ENCODE data around the gene KIR3DL1. TPM values are rescaled to one million over a fixed set of nuclear protein-coding genes. Genes with fewer than 3 reads are reported as not detected.
"Not testable (repeated sequence)": the region's sequence is repeated elsewhere in the genome, so short reads cannot be mapped to it uniquely, and the experiment has no call there.

KIR3DL1 gene
- total and polyA plus RNA-seq, 2 donors (not counting 1 experiment from before 2014, with no cell fraction given): not detected

DNA sequence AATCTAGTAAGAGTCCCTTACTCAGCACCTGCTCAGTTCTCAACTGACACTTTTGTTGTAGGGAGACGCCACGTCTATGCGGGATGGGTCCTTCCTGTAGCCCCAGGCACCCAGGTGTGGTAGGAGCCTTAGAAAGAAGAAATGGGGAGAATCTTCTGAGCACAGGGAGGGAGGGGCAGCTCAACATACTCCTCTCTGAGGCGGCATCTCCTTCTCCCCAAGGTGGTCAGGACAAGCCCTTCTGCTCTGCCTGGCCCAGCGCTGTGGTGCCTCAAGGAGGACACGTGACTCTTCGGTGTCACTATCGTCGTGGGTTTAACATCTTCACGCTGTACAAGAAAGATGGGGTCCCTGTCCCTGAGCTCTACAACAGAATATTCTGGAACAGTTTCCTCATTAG lies 11.7 kb upstream of the KIR3DL1 start:
- TF ChIP-seq EZH2 (IDR thresholded peaks at IDR 0.05; ENCODE audit: low read length, missing control alignments): no peak
- TF ChIP-seq, protein P1, sequence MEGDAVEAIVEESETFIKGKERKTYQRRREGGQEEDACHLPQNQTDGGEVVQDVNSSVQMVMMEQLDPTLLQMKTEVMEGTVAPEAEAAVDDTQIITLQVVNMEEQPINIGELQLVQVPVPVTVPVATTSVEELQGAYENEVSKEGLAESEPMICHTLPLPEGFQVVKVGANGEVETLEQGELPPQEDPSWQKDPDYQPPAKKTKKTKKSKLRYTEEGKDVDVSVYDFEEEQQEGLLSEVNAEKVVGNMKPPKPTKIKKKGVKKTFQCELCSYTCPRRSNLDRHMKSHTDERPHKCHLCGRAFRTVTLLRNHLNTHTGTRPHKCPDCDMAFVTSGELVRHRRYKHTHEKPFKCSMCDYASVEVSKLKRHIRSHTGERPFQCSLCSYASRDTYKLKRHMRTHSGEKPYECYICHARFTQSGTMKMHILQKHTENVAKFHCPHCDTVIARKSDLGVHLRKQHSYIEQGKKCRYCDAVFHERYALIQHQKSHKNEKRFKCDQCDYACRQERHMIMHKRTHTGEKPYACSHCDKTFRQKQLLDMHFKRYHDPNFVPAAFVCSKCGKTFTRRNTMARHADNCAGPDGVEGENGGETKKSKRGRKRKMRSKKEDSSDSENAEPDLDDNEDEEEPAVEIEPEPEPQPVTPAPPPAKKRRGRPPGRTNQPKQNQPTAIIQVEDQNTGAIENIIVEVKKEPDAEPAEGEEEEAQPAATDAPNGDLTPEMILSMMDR (conservative IDR thresholded peaks at IDR 0.05 in 1 of 2, IDR thresholded peaks at IDR 0.05 in 1 of 2; ENCODE audit: low read depth in 1 of 2, low read length in 2 of 2): no peak

DNA sequence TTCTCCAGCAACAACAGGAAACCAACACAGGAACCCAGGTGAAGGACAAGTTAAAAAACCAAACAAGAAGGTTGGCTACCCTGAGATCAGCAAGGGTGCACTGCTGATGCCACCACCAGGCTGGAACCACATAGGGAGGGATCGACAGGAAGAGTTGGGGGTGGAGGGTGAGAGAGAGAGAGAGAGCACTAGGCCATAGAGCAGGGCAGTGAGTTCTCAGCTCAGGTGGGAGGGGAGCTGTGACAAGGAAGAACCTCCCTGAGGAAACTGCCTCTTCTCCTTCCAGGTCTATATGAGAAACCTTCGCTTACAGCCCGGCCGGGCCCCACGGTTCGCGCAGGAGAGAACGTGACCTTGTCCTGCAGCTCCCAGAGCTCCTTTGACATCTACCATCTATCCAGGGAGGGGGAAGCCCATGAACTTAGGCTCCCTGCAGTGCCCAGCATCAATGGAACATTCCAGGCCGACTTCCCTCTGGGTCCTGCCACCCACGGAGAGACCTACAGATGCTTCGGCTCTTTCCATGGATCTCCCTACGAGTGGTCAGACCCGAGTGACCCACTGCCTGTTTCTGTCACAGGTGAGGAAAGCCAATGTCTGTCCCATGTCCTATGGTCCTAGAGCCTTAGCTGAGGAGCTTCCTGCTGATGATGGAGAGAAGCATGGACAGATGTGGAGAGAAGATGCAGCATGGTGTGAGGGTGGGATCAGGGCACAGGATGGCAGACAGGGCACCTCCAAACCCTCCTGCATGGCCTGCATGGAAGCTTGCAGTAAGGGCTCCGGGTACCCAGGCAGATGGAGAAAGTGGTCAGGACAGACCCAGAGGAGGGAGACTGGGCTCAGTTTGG lies 10.4 kb upstream of the KIR3DL1 start:
- Histone ChIP-seq H3K9ac (ENCODE audit: insufficient read depth, low read length) (no peak overlapping the region), H4K20me1 (ENCODE audit: control insufficient read depth, extremely low read depth, insufficient read depth, low read length) (no peaks in the 10 kb centered on the region), H3K36me3 (ENCODE audit: control insufficient read depth, insufficient read depth, low read length) (no peaks in the 10 kb centered on the region)

More for the DNA sequence above, 11.7 kb upstream of the KIR3DL1 start:
- Histone ChIP-seq H2AFZ (ENCODE audit: low read length) (no peak overlapping the region), H3K27me3 (ENCODE audit: control insufficient read depth, insufficient read depth, low read length) (no peaks in the 10 kb centered on the region), H3K4me1 (ENCODE audit: control insufficient read depth, extremely low read depth, insufficient read depth, low read length) (no peaks in the 10 kb centered on the region), H3K36me3 (ENCODE audit: control insufficient read depth, insufficient read depth, low read length) (no peaks in the 10 kb centered on the region), H3K4me3 (replicated peaks in 1 of 4; ENCODE audit: control extremely low read depth in 1 of 4, insufficient read depth in 1 of 4, low read depth in 3 of 4, low read length in 4 of 4) (no peak overlapping the region), H3K27ac (ENCODE audit: insufficient read depth, low read length) (no peak overlapping the region), H3K9ac (ENCODE audit: insufficient read depth, low read length) (no peak overlapping the region), H4K20me1 (ENCODE audit: control insufficient read depth, extremely low read depth, insufficient read depth, low read length) (no peaks in the 10 kb centered on the region), H3K79me2 (ENCODE audit: control insufficient read depth, insufficient read depth, low read length) (no peaks in the 10 kb centered on the region), H3K9me3 (ENCODE audit: control insufficient read depth, insufficient read depth, low read depth, low read length) (no peaks in the 10 kb centered on the region), H3K4me2 (ENCODE audit: extremely low read depth, insufficient read depth, low read length) (no peak overlapping the region)
- DNase-seq (ENCODE audit: low read depth in 2 of 2): no peak

GRCh38 chr19:54806516-54806838 lies 9.8 kb upstream of the KIR3DL1 start:
- H4K20me1 ChIP-seq (ENCODE audit: control insufficient read depth, extremely low read depth, insufficient read depth, low read length): no peaks in the 10 kb centered on the region
- no peaks in the 10 kb centered on the region for H3K4me1 ChIP-seq (ENCODE audit: control insufficient read depth, extremely low read depth, insufficient read depth, low read length)
- H2AFZ ChIP-seq (ENCODE audit: low read length): no peak overlapping the region
- H3K36me3 ChIP-seq (ENCODE audit: control insufficient read depth, insufficient read depth, low read length): no peaks in the 10 kb centered on the region
- no peak overlapping the region for H3K9ac ChIP-seq (ENCODE audit: insufficient read depth, low read length)
- no peak for DNase-seq (ENCODE audit: low read depth in 2 of 2)
- no peak overlapping the region for H3K4me3 ChIP-seq (replicated peaks in 1 of 4; ENCODE audit: control extremely low read depth in 1 of 4, insufficient read depth in 1 of 4, low read depth in 3 of 4, low read length in 4 of 4)
- H3K27ac ChIP-seq (ENCODE audit: insufficient read depth, low read length): no peak overlapping the region
- no peaks in the 10 kb centered on the region for H3K27me3 ChIP-seq (ENCODE audit: control insufficient read depth, insufficient read depth, low read length)
- no peaks in the 10 kb centered on the region for H3K9me3 ChIP-seq (ENCODE audit: control insufficient read depth, insufficient read depth, low read depth, low read length)
- no peaks in the 10 kb centered on the region for H3K79me2 ChIP-seq (ENCODE audit: control insufficient read depth, insufficient read depth, low read length)
- TF ChIP-seq, protein P1 (conservative IDR thresholded peaks at IDR 0.05 in 1 of 2, IDR thresholded peaks at IDR 0.05 in 1 of 2; ENCODE audit: low read depth in 1 of 2, low read length in 2 of 2): no peak
- TF ChIP-seq EZH2 (IDR thresholded peaks at IDR 0.05; ENCODE audit: low read length, missing control alignments): no peak
- H3K4me2 ChIP-seq (ENCODE audit: extremely low read depth, insufficient read depth, low read length): no peak overlapping the region

More for the DNA sequence above, 10.4 kb upstream of the KIR3DL1 start:
- no peak for DNase-seq (ENCODE audit: low read depth in 2 of 2)
- H3K9me3 ChIP-seq (ENCODE audit: control insufficient read depth, insufficient read depth, low read depth, low read length): no peaks in the 10 kb centered on the region
- no peak overlapping the region for H3K4me3 ChIP-seq (replicated peaks in 1 of 4; ENCODE audit: control extremely low read depth in 1 of 4, insufficient read depth in 1 of 4, low read depth in 3 of 4, low read length in 4 of 4)
- H3K27me3 ChIP-seq (ENCODE audit: control insufficient read depth, insufficient read depth, low read length): no peaks in the 10 kb centered on the region
- no peak overlapping the region for H3K27ac ChIP-seq (ENCODE audit: insufficient read depth, low read length)
- no peak for TF ChIP-seq EZH2 (IDR thresholded peaks at IDR 0.05; ENCODE audit: low read length, missing control alignments)
- TF ChIP-seq, protein P1 (conservative IDR thresholded peaks at IDR 0.05 in 1 of 2, IDR thresholded peaks at IDR 0.05 in 1 of 2; ENCODE audit: low read depth in 1 of 2, low read length in 2 of 2): no peak
- no peak overlapping the region for H2AFZ ChIP-seq (ENCODE audit: low read length)
- no peak overlapping the region for H3K4me2 ChIP-seq (ENCODE audit: extremely low read depth, insufficient read depth, low read length)
- no peaks in the 10 kb centered on the region for H3K4me1 ChIP-seq (ENCODE audit: control insufficient read depth, extremely low read depth, insufficient read depth, low read length)
- H3K79me2 ChIP-seq (ENCODE audit: control insufficient read depth, insufficient read depth, low read length): no peaks in the 10 kb centered on the region

DNA sequence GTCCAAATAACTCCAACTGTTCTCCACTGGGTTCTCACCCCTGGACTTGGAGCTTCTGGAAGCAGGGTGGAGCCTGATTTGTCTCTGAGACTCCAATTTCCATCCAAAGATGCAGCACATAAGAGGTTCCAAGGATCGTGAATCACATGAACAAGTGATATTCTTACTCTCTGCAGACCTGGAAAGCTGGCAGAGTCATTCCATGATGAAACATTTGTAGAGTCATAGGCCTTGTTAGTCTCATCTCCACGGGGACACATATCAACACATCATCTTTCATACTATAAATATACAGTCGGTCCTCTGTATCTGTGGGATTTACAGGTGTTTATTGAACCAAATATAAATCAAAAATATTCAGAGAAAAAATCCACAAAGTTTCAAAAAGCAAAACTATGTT lies 1.7 kb upstream of the KIR3DL1 start:
- not testable (repeated sequence) for H3K4me2 ChIP-seq (ENCODE audit: extremely low read depth, insufficient read depth, low read length); H3K79me2 ChIP-seq (ENCODE audit: control insufficient read depth, insufficient read depth, low read length); H2AFZ ChIP-seq (ENCODE audit: low read length); H3K27me3 ChIP-seq (ENCODE audit: control insufficient read depth, insufficient read depth, low read length); H3K36me3 ChIP-seq (ENCODE audit: control insufficient read depth, insufficient read depth, low read length); H3K9me3 ChIP-seq (ENCODE audit: control insufficient read depth, insufficient read depth, low read depth, low read length); H3K27ac ChIP-seq (ENCODE audit: insufficient read depth, low read length); DNase-seq (ENCODE audit: low read depth in 2 of 2); H3K4me1 ChIP-seq (ENCODE audit: control insufficient read depth, extremely low read depth, insufficient read depth, low read length); H4K20me1 ChIP-seq (ENCODE audit: control insufficient read depth, extremely low read depth, insufficient read depth, low read length); H3K4me3 ChIP-seq (replicated peaks in 1 of 4; ENCODE audit: control extremely low read depth in 1 of 4, insufficient read depth in 1 of 4, low read depth in 3 of 4, low read length in 4 of 4); H3K9ac ChIP-seq (ENCODE audit: insufficient read depth, low read length)

Data from fibroblast of lung (primary cell).